SIG-M5 treated with dmso at 0.1 percent for 504 hours (cell line): ENCODE measurements around the gene HILPDA.
A peak's percentile ranks its signal among the peaks of the same experiment; 100 is the strongest.
"Not testable (repeated sequence)": the region's sequence is repeated elsewhere in the genome, so short reads cannot be mapped to it uniquely, and the experiment has no call there.

Source experiments
- DNase-seq: peaks from one replicate; lab custom pipeline; 2025; ENCODE audit not compliant: unreplicated experiment; lab: John Stamatoyannopoulos, UW

The HILPDA gene

GRCh38 chr7:128459394-128459878, 3.8 kb downstream of the HILPDA start:
- DNase-seq: peak; percentile 83

GRCh38 chr7:128462460-128462859, 6.8 kb downstream of the HILPDA start:
- no peak for DNase-seq

GRCh38 chr7:128463345-128463744, 7.7 kb downstream of the HILPDA start:
- not testable (repeated sequence) for DNase-seq

- not testable (repeated sequence) for DNase-seq
These were observed 8.3 kb downstream of the HILPDA start for GRCh38 chr7:128463933-128464332.

- not testable (repeated sequence) for DNase-seq
These were observed 11.2 kb downstream of the HILPDA start for GRCh38 chr7:128466871-128467270.

- peak; percentile 97 for DNase-seq
These were observed 21.0 kb downstream of the HILPDA start, which contains the start of gene METTL2B for GRCh38 chr7:128476402-128477335. METTL2B (plus strand) TSS chr7:128476748; CDS start chr7:128476766, 18 bp downstream.

GRCh38 chr7:128477336-128477690, 21.6 kb downstream of the HILPDA start:
- not testable (repeated sequence) for DNase-seq

GRCh38 chr7:128479082-128479481, 23.4 kb downstream of the HILPDA start:
- DNase-seq: not testable (repeated sequence)

- not testable (repeated sequence) for DNase-seq
These were observed 32.5 kb downstream of the HILPDA start for GRCh38 chr7:128488134-128488533.

GRCh38 chr7:128497405-128497804, 41.7 kb downstream of the HILPDA start:
- no peak for DNase-seq

GRCh38 chr7:128505416-128505815, 49.7 kb downstream of the HILPDA start:
- not testable (repeated sequence) for DNase-seq

- not testable (repeated sequence) for DNase-seq
These were observed 51.1 kb downstream of the HILPDA start for GRCh38 chr7:128506819-128507218.

- DNase-seq: not testable (repeated sequence)
These were observed 51.8 kb downstream of the HILPDA start for GRCh38 chr7:128507321-128507993.
